Ascending aorta (tissue), 2 donors: ENCODE data around the gene KCTD11. TPM values are rescaled to one million over a fixed set of nuclear protein-coding genes. Genes with fewer than 3 reads are reported as not detected.
"Not testable (repeated sequence)": the region's sequence is repeated elsewhere in the genome, so short reads cannot be mapped to it uniquely, and the experiment has no call there.

Experiments
- DNase-seq, 2 donors: peaks; one replicate each; pipeline ENCODE4 v3.0.0-alpha.2; 2019; ENCODE audit warnings: low spot score in 2 of 2
- H3K27ac ChIP-seq, 2 donors: fragments of 200-600 bp; sonication (generic); one replicate each; pipeline ENCODE4 v1.5.1; 2016 to 2017; ENCODE audit warnings: mild to moderate bottlenecking in 1 of 2
- H3K27me3 ChIP-seq: fragments of 200-600 bp; sonication (generic); one replicate; pipeline ENCODE4 v1.5.1; 2017
- H3K36me3 ChIP-seq, 2 donors: fragments of 200-600 bp; sonication (generic); one replicate each; pipeline ENCODE4 v1.5.1; 2016
- H3K4me1 ChIP-seq, 2 donors: fragments of 200-600 bp; sonication (generic); one replicate each; pipeline ENCODE4 v1.5.1; 2016 to 2017; ENCODE audit warnings: mild to moderate bottlenecking in 1 of 2
- H3K4me3 ChIP-seq, 2 donors: fragments of 200-600 bp; sonication (generic); one replicate each; pipeline ENCODE4 v1.5.1; 2016 to 2017; ENCODE audit warnings: mild to moderate bottlenecking in 1 of 2
- H3K9me3 ChIP-seq, 2 donors: fragments of 200-600 bp; sonication (generic); one replicate each; pipeline ENCODE4 v1.5.1; 2016
- CTCF ChIP-seq, 3 experiments: fragments of 200-600 bp in 2 of 3; fragments of 450-650 bp in 1 of 3; sonication (generic) in 2 of 3; IDR thresholded peaks; one replicate each; pipeline ENCODE4 v1.5.1; 2016 to 2019; ENCODE audit warnings: antibody characterized with exemption in 3 of 3, mild to moderate bottlenecking in 1 of 3, moderate library complexity in 1 of 3
- intact Hi-C: fragments of 100-400 bp; cut with DNase I; formaldehyde crosslinking; loops from one replicate; pipeline ENCODE4 v1.15.1; 2023
- total RNA-seq: library from RNA; depleted of rRNA; stranded (reverse); fragments of >200 nt; gene quantifications from one replicate; pipeline ENCODE4 v1.1.0, GENCODE V29; 2016

KCTD11 gene
- total RNA-seq, 1 donor from 2014 or later: 14.6 TPM

DNA sequence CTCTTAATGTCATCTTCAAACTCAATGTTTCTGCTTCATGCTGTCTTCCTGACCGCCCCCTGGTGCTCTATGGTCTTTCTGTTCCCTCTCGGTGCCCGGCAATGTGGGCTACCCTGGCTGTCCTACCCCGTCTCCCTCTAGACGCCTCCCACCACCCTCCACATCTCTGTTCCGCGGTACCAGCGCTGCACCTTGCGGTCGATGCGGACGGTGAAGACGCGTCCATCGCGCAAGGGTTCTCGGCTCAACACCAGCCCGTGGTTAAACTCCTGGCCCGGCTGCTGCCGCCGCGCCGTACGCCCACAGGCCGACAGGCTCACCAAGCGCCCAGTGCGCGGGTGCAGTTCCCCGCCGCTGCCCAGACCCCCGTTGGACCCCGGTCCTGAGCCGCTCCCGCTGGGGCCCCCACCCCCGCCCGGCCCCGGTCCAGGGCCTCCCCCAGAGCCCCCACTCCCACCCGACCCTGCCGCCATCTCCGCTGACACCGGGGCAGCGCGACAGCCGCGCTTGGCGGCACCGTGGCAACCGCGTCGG lies 23.1 kb upstream of the KCTD11 start, which contains the start of gene NEURL4:
Gene NEURL4, minus strand, starts transcription at position 496 of the 534 bp plus-strand sequence. Its CDS starts 23 bp downstream, at position 473.
- H3K4me3 ChIP-seq: peak within 1 kb of the TSS; percentile 89 to 97
- no peaks in the 10 kb centered on the region for H3K27me3 ChIP-seq
- H3K4me1 ChIP-seq: peaks cover 0 to 12% of the 10 kb centered on the region in 2 donors
- peak within 1 kb of the TSS; percentile 89 to 92 for H3K27ac ChIP-seq
- H3K36me3 ChIP-seq: peaks cover 10 to 18% of the 10 kb centered on the region in 2 donors
- H3K9me3 ChIP-seq: no peaks in the 10 kb centered on the region
- intact Hi-C loops: loop anchor here (1.0 to 2.0 kb wide), 3 partner anchors 14 to 66 kb away; partner anchors contain the start of genes GPS2 and PLSCR3
- no peak for TF ChIP-seq CTCF (IDR thresholded peaks at IDR 0.05)
- no peak for DNase-seq

DNA sequence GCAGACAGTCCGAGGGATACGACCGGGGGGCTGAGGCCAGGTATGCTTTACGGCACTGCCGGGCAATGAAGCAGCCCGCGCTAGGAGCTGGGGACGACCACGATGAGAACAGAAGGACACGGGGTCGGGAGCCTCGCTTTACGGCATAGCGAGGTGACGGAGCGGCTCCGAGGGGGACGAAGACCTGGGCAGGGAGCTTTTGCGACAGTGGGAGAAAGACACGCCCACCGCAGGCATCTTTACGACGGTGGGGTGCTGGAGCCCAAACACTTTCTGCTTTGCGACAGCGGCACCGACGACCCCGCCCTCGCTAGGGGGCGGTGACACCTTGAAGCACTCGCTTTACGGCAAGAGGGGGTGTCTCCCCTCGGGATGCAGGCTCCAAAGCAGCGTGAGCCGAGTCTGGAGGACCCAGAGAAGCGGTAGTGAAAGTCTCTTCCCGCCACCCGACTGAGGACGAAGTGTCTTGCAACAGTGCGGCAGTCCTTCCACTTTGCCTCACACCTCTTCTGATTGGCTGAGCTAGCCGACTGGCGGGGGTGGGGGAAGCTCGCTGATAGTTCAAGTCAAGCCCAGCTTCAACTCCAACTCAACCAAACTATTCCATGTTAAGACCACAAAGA lies 22.5 kb upstream of the KCTD11 start:
- peaks cover 4 to 13% of the 10 kb centered on the region in 2 donors for H3K36me3 ChIP-seq
- H3K4me3 ChIP-seq: peak overlapping the region; percentile 89 to 97
- DNase-seq: peak; percentile 98 to 99
- H3K27me3 ChIP-seq: no peaks in the 10 kb centered on the region
- no peaks in the 10 kb centered on the region for H3K9me3 ChIP-seq
- intact Hi-C loops: loop anchor here (1.0 to 2.0 kb wide), 3 partner anchors 14 to 65 kb away; partner anchors contain the start of genes GPS2 and PLSCR3
- H3K4me1 ChIP-seq: peaks cover 0 to 12% of the 10 kb centered on the region in 2 donors
- H3K27ac ChIP-seq: peak overlapping the region; percentile 89 to 92
- no peak for TF ChIP-seq CTCF (IDR thresholded peaks at IDR 0.05)

GRCh38 chr17:7329997-7330637 lies 21.8 kb upstream of the KCTD11 start:
- H3K27ac ChIP-seq: peak overlapping the region; percentile 89 to 92
- peaks cover 0 to 6% of the 10 kb centered on the region in 2 donors for H3K36me3 ChIP-seq
- intact Hi-C loops: loop anchor here (1.0 to 2.0 kb wide), 4 partner anchors 15 to 73 kb away; partner anchors contain the start of genes GPS2 and PLSCR3
- TF ChIP-seq CTCF (IDR thresholded peaks at IDR 0.05): no peak
- no peaks in the 10 kb centered on the region for H3K27me3 ChIP-seq
- peaks cover 0 to 12% of the 10 kb centered on the region in 2 donors for H3K4me1 ChIP-seq
- no peaks in the 10 kb centered on the region for H3K9me3 ChIP-seq
- H3K4me3 ChIP-seq: peak overlapping the region; percentile 89 to 97
- DNase-seq: peak; percentile 55 to 87

GRCh38 chr17:7330638-7331015 lies 21.3 kb upstream of the KCTD11 start:
- Histone ChIP-seq H3K9me3 (no peaks in the 10 kb centered on the region), H3K27ac (peak overlapping the region; percentile 89 to 92), H3K4me1 (peaks cover 0 to 12% of the 10 kb centered on the region in 2 donors), H3K4me3 (peak overlapping the region; percentile 89 to 97), H3K27me3 (no peaks in the 10 kb centered on the region), H3K36me3 (peaks cover 0 to 1% of the 10 kb centered on the region in 2 donors)
- intact Hi-C loops: loop anchor here (1.0 kb wide), 1 partner anchor 73 kb away; no protein-coding TSS in a partner anchor
- TF ChIP-seq CTCF (IDR thresholded peaks at IDR 0.05): no peak
- DNase-seq: no peak

GRCh38 chr17:7332111-7332510 lies 19.9 kb upstream of the KCTD11 start:
- intact Hi-C loops: no loop called here
- H3K9me3 ChIP-seq: no peaks in the 10 kb centered on the region
- H3K36me3 ChIP-seq: no peaks in the 10 kb centered on the region
- no peak overlapping the region for H3K27ac ChIP-seq
- DNase-seq: no peak
- H3K4me3 ChIP-seq: no peak overlapping the region
- no peak for TF ChIP-seq CTCF (IDR thresholded peaks at IDR 0.05)
- H3K4me1 ChIP-seq: peaks cover 0 to 12% of the 10 kb centered on the region in 2 donors
- no peaks in the 10 kb centered on the region for H3K27me3 ChIP-seq

GRCh38 chr17:7332600-7333069 lies 19.3 kb upstream of the KCTD11 start:
- H3K9me3 ChIP-seq, H3K36me3 ChIP-seq, H3K4me3 ChIP-seq, H3K27me3 ChIP-seq, H3K27ac ChIP-seq, intact Hi-C loops, DNase-seq: not testable (repeated sequence)
- peaks cover 0 to 12% of the 10 kb centered on the region in 2 donors for H3K4me1 ChIP-seq
